ENCODE results near the gene HK1.

GRCh38 chr10:69425041-69425440 lies 146.7 kb downstream of the HK1 start:
- TF ChIP-seq EZH2phosphoT487 (IDR thresholded peaks at IDR 0.05; ENCODE audit: low read depth, severe bottlenecking, unreplicated experiment) (no peak), EZH2 (IDR thresholded peaks at IDR 0.05; ENCODE audit: borderline replicate concordance) (no peak)

All from hepatocyte (in vitro differentiated cells).